ENCODE results near the gene VEPH1.

DNA sequence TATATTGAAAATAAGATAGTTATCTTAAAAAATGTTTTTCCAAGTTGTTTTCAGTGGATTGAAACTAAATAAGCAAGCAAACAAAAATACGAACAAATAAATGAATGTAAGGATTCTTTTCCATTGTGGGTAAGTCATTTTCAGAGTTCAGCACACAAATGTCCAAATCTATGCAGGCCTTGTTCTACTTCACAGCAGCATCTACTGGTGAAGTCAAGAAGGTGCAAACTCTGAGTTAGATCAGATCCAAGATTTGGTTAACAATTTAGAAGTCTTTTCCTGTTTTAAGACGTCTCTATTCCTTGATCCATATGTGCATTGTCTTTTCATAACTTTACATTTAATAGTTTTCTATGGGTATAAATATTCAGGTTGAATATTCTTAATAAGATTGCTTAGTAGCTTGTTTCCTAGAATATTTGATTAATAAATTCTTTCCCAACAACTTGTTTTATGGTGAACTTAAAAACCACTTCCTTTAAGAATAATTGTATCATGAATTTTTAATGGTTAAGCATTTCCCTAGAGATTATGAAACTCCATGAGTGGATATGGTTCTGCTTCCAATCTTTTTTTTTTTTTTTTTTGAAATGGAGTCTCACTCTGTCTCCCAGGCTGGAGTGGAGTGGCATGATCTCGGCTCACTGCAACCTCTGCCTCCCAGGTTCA, 56.1 kb downstream of the VEPH1 start:
- TF ChIP-seq, protein P1, sequence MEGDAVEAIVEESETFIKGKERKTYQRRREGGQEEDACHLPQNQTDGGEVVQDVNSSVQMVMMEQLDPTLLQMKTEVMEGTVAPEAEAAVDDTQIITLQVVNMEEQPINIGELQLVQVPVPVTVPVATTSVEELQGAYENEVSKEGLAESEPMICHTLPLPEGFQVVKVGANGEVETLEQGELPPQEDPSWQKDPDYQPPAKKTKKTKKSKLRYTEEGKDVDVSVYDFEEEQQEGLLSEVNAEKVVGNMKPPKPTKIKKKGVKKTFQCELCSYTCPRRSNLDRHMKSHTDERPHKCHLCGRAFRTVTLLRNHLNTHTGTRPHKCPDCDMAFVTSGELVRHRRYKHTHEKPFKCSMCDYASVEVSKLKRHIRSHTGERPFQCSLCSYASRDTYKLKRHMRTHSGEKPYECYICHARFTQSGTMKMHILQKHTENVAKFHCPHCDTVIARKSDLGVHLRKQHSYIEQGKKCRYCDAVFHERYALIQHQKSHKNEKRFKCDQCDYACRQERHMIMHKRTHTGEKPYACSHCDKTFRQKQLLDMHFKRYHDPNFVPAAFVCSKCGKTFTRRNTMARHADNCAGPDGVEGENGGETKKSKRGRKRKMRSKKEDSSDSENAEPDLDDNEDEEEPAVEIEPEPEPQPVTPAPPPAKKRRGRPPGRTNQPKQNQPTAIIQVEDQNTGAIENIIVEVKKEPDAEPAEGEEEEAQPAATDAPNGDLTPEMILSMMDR (IDR thresholded peaks at IDR 0.05): peak in 9 of 12 donors; percentile 22 to 60 (median 32)
- TF ChIP-seq POLR2A (IDR thresholded peaks at IDR 0.05): no peak
